ENCODE measurements around the gene CPPED1.

Gene CPPED1

GRCh38 chr16:12618515-12618914 lies 185.2 kb downstream of the CPPED1 start:
- ATAC-seq (ENCODE audit: low read depth) (no peak), DNase-seq (ENCODE audit: low spot score) (no peak)
- no peak for TF ChIP-seq CTCF (IDR thresholded peaks at IDR 0.05; ENCODE audit: poor library complexity, severe bottlenecking)
- Histone ChIP-seq H3K4me3 (ENCODE audit: severe bottlenecking) (no peak overlapping the region), H3K36me3 (ENCODE audit: low read depth) (no peaks in the 10 kb centered on the region), H3K4me1 (ENCODE audit: insufficient read depth, poor library complexity, severe bottlenecking) (no peaks in the 10 kb centered on the region), H3K27me3 (ENCODE audit: insufficient read depth, poor library complexity, severe bottlenecking) (no peaks in the 10 kb centered on the region), H3K27ac (ENCODE audit: poor library complexity, severe bottlenecking) (no peak overlapping the region), H3K9me3 (ENCODE audit: severe bottlenecking) (no peaks in the 10 kb centered on the region)

DNA sequence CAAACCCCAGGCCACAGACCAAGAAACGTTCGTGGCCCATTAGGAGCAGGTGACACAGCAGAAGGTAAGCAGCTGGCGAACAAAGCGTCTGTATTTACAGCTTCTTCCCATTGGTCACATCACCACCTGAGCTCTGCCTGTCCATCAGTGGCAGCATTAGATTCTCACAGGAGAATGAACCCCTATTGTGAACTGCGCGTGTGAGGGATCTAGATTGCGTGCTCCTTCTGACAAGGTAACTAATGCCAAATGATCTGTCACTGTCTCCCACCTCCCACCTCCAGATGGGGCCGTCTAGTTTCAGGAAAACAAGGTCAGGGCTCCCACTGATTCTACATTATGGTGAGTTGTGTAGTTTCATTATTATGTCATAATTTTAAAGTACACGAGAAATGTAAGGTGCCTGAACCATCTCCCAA lies 186.3 kb downstream of the CPPED1 start:
- Histone ChIP-seq H3K9me3 (ENCODE audit: severe bottlenecking) (no peaks in the 10 kb centered on the region), H3K27ac (ENCODE audit: poor library complexity, severe bottlenecking) (no peak overlapping the region), H3K36me3 (ENCODE audit: low read depth) (no peaks in the 10 kb centered on the region), H3K27me3 (ENCODE audit: insufficient read depth, poor library complexity, severe bottlenecking) (no peaks in the 10 kb centered on the region), H3K4me3 (ENCODE audit: severe bottlenecking) (no peak overlapping the region), H3K4me1 (ENCODE audit: insufficient read depth, poor library complexity, severe bottlenecking) (peaks cover 9% of the 10 kb centered on the region)
- DNase-seq (ENCODE audit: low spot score): no peak
- ATAC-seq (ENCODE audit: low read depth): no peak
- no peak for TF ChIP-seq CTCF (IDR thresholded peaks at IDR 0.05; ENCODE audit: poor library complexity, severe bottlenecking)

DNA sequence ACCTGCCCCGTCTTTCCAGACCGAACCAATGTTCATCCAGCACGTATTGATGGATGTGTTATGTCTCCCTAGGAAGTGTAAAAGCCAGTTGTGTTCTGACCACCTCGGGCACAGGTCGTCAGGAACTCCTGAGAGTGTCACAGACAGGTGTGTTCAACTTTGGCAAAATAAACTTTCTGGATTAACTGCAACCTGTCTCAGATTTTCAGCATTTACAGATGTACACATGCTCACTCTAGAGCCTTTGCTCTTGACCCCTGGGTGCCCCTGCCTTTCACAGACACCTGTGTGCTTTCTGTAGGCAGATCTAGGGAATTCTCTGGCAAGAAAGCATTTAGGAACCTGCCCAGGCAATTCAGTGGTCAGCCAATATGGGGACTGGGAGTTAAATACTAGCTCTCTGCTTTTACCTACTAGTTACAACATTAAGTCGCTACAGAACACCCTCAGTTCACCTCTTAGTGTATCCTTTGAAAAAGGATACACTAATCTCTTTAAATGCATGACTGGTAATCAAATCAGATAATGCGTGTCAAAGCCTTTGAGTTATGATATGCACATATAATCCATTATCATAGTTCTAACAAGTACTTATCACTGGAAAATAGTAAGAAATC lies 188.9 kb downstream of the CPPED1 start:
- Histone ChIP-seq H3K27ac (ENCODE audit: poor library complexity, severe bottlenecking) (no peak overlapping the region), H3K4me1 (ENCODE audit: insufficient read depth, poor library complexity, severe bottlenecking) (peaks cover 11% of the 10 kb centered on the region)

GRCh38 chr16:12613992-12614661 lies 189.6 kb downstream of the CPPED1 start:
- no peak overlapping the region for H3K4me3 ChIP-seq (ENCODE audit: severe bottlenecking)
- no peaks in the 10 kb centered on the region for H3K36me3 ChIP-seq (ENCODE audit: low read depth)
- peaks cover 11% of the 10 kb centered on the region for H3K4me1 ChIP-seq (ENCODE audit: insufficient read depth, poor library complexity, severe bottlenecking)
- no peak overlapping the region for H3K27ac ChIP-seq (ENCODE audit: poor library complexity, severe bottlenecking)
- DNase-seq (ENCODE audit: low spot score) (no peak), ATAC-seq (ENCODE audit: low read depth) (no peak)
- H3K27me3 ChIP-seq (ENCODE audit: insufficient read depth, poor library complexity, severe bottlenecking): no peaks in the 10 kb centered on the region
- no peaks in the 10 kb centered on the region for H3K9me3 ChIP-seq (ENCODE audit: severe bottlenecking)
- TF ChIP-seq CTCF (IDR thresholded peaks at IDR 0.05; ENCODE audit: poor library complexity, severe bottlenecking): no peak

More for the DNA sequence above, 188.9 kb downstream of the CPPED1 start:
- no peak for ATAC-seq (ENCODE audit: low read depth)
- Histone ChIP-seq H3K27me3 (ENCODE audit: insufficient read depth, poor library complexity, severe bottlenecking) (no peaks in the 10 kb centered on the region), H3K36me3 (ENCODE audit: low read depth) (no peaks in the 10 kb centered on the region), H3K4me3 (ENCODE audit: severe bottlenecking) (no peak overlapping the region), H3K9me3 (ENCODE audit: severe bottlenecking) (no peaks in the 10 kb centered on the region)
- TF ChIP-seq CTCF (IDR thresholded peaks at IDR 0.05; ENCODE audit: poor library complexity, severe bottlenecking): no peak
- no peak for DNase-seq (ENCODE audit: low spot score)

Measured in RWPE2 (cell line).